K562 (cell line): ENCODE measurements around the gene MYOG.

Source experiments
- BRD4 ChIP-seq: fragments of 200-600 bp; sonication (generic); IDR thresholded peaks from 2 replicates; pipeline ENCODE4 v1.6.1; 2017; ENCODE audit warnings: inconsistent platforms
- ELF1 ChIP-seq: fragments of 200-800 bp; sonication (Bioruptor generic); IDR thresholded peaks from 2 replicates; pipeline ENCODE4 v1.6.1; 2016; ENCODE audit warnings: missing genetic modification characterization, missing compliant biosample characterization

- TF ChIP-seq BRD4 (no peak), ELF1 (tag) (no peak)
Observed at GRCh38 chr1:203096566-203096965, 10.8 kb upstream of the MYOG start.
